Activated CD4-positive, alpha-beta T cell treated with anti-CD3 and anti-CD28 coated beads for 24 hours (primary cell): ENCODE results near the gene BCL3.
"Not testable (repeated sequence)": the region's sequence is repeated elsewhere in the genome, so short reads cannot be mapped to it uniquely, and the experiment has no call there.

Source experiments
- DNase-seq, 2 donors: peaks; one replicate each; pipeline ENCODE4 v3.0.0-alpha.2; 2020; ENCODE audit warnings: low read depth in 2 of 2

Gene BCL3

GRCh38 chr19:44757735-44758505 is 9.4 kb downstream of the BCL3 start:
- no peak for DNase-seq

- no peak for DNase-seq
Measured at GRCh38 chr19:44758596-44758995, 10.1 kb downstream of the BCL3 start.

- no peak for DNase-seq
Measured at GRCh38 chr19:44759083-44759804, 10.7 kb downstream of the BCL3 start.

GRCh38 chr19:44762038-44762437 is 13.5 kb downstream of the BCL3 start:
- DNase-seq, result no peak

GRCh38 chr19:44765033-44765948 is 16.8 kb downstream of the BCL3 start:
- DNase-seq, result no peak

- DNase-seq, result no peak
Measured at GRCh38 chr19:44765949-44766335, 17.4 kb downstream of the BCL3 start.

DNA sequence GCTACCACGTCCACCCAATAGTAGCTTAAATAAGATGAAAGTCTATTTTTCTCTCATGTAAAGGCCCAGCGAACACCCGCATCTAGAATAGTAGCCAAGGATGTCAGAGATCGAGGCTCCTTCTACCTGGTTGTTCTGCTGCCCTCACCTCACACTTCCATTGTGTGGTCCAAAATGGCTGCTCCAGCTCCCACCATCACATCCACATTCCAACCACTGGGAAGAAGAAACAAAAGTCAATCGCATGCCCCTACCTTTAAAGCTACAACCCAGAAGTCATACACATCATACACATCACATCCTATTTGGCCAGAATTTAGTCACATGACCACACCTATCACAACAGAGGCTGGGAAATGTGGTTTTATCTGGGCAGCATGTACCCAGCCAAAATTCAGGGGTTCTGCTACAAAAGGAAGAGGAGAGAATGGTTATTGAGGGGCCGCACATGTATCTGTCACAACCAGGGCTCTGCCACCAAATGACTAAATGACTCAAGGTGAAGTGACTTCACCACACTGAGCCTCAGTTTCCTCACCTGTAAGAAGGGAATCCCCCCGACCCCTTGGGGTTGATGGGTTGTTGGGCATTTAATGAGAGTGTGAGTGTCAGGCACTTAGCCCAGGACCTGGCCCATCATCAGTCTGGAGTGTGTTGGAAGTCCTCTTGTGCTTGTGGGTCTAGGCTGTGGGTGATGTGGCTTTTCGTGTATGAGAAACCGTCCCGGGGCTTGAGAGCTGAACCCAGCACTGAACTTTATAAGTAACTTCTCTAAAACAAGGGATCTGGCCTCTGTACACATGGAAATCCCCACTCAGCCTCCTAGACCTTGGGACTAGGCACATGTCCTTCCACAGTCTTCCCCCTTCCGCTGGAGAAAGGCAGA is 19.0 kb downstream of the BCL3 start:
- no peak for DNase-seq

- peak; percentile 95 to 98 for DNase-seq
Measured at GRCh38 chr19:44770550-44771257, 22.2 kb downstream of the BCL3 start.

DNA sequence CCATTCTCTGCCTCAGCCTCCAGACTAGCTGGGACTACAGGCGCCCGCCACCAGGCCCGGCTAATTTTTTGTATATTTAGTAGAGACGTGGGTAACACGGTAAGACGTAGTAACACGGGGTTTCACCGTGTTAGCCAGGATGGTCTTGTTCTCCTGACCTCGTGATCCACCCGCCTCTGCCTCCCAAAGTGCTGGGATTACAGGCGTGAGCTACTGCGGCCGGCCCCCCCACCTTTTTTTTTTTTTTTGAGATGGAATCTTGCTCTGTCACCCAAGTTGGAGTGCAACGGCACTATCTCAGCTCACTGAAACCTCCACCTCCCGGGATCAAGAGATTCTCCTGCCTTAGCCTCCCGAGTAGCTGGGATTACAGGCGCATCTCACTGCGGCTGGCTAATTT is 23.6 kb downstream of the BCL3 start:
- not testable (repeated sequence) for DNase-seq

- DNase-seq, result no peak
Measured at GRCh38 chr19:44772959-44773358, 24.5 kb downstream of the BCL3 start.

DNA sequence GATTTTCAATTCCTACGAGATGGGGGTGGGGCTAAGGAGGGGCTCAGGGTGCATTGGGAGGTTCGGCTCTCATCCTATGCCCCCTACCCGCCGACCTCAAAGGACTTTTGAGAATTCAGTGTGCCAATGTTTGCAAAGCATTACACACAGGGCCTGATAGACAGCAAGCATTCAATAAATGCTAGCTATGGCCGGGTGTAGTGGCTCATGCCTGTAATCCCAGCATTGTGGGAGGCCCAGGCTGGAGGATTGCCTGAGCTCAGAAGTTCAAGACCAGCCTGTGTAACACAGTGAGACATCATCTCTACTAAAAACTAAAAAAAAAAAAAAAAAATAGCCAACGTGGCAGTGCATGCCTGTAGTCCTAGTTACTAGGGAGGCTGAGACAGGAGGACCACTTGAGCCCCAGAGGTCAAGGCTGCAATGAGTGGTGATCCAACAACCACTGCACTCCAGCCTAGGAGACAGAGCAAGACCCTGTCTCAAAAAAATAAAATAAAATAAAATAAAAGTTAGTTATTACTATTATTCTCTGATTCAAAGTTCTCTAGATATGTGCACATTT is 27.2 kb downstream of the BCL3 start:
- DNase-seq, result no peak

- DNase-seq, result no peak
Measured at GRCh38 chr19:44776402-44777096, 28.0 kb downstream of the BCL3 start.

GRCh38 chr19:44777715-44778347 is 29.3 kb downstream of the BCL3 start, which contains the start of gene CBLC:
TSS of gene CBLC (plus strand) at chr19:44777890. CDS start at chr19:44777932, 42 bp downstream.
- DNase-seq, result no peak

- DNase-seq, result no peak
Measured at GRCh38 chr19:44779150-44779549, 30.6 kb downstream of the BCL3 start.

DNA sequence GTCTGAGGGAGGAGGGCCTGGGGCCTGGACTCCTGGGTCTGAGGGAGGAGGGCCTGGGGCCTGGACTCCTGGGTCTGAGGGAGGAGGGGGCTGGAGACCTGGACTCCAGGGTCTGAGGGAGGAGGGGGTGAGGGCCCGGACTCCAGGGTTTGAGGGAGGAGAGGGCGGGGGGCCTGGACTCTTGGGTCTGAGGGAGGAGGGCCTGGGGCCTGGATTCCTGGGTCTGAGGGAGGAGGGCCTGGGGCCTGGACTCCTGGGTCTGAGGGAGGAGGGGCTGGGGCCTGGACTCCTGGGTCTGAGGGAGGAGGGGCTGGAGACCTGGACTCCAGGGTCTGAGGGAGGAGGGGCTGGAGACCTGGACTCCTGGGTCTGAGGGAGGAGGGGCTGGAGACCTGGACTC is 33.2 kb downstream of the BCL3 start:
- DNase-seq, result not testable (repeated sequence)

- DNase-seq, result no peak
Measured at GRCh38 chr19:44782729-44783128, 34.2 kb downstream of the BCL3 start.

- DNase-seq, result no peak
Measured at GRCh38 chr19:44783545-44783944, 35.0 kb downstream of the BCL3 start.

DNA sequence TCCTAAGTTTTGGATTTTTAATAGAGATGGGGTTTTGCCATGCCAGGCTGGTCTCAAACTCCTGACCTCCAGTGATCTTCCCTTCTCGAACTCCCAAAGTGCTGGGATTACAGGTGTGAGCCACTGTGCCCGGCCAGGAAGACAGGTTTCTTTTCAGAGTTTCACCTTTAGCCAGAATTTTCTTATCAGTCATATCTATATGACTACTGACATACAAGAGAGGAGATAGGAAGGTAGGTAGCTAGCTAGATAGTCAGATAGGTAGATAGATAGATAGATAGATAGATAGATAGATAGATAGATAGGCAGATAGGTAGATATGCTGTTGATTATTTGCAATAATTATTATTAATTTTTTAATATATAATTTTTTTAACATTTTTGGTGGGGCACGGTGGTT is 36.8 kb downstream of the BCL3 start:
- no peak for DNase-seq

DNA sequence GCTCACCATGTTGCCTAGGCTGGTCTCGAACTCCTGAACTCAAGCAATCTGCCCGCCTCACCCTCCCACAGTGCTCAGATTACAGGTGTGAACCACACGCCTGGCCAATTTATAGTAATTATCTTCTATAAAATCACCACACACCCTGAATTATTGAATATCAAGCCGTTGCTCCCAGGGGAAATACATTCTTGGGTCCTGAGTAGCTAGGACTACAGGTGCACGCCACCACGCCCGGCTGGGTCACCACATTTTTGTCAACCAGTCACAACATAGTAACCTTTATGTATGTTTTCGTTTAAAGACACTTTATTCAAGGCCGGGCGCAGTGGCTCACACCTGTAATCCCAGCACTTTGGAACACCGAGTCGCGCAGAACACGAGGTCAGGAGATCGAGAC is 37.5 kb downstream of the BCL3 start:
- no peak for DNase-seq
